HEK293T (cell line): ENCODE results near the gene PRAC2.

ENCODE experiments used
- ELF4 ChIP-seq: fragments of 450-650 bp; IDR thresholded peaks from 2 replicates; pipeline ENCODE4 v1.6.1; 2017; ENCODE audit warnings: antibody characterized with exemption
- FOXK2 ChIP-seq: fragments of 450-650 bp; IDR thresholded peaks from 2 replicates; pipeline ENCODE4 v1.6.1; 2016; ENCODE audit warnings: mild to moderate bottlenecking
- FOXM1 ChIP-seq: fragments of 450-650 bp; IDR thresholded peaks from 2 replicates; pipeline ENCODE4 v1.6.1; 2017; ENCODE audit warnings: mild to moderate bottlenecking, borderline replicate concordance

- TF ChIP-seq ELF4 (no peak), FOXM1 (no peak), FOXK2 (no peak)
Observed at GRCh38 chr17:48678141-48678971, 44.6 kb upstream of the PRAC2 start.
